Thoracic aorta endothelial cell (primary cell): ENCODE measurements around the gene PPP1R14D. TPM values are rescaled to one million over a fixed set of nuclear protein-coding genes. Genes with fewer than 3 reads are reported as not detected.

ENCODE experiments used
- small RNA-seq: library from RNA; depleted of rRNA; stranded (forward); fragments of <200 nt; gene quantifications from one replicate; pipeline ENCODE3, GENCODE V24; 2012
- total RNA-seq: library from RNA; depleted of rRNA; stranded (reverse); fragments of >200 nt; gene quantifications from 2 replicates; pipeline ENCODE4 v1.2.3, GENCODE V29; 2012

Gene PPP1R14D, protein sequence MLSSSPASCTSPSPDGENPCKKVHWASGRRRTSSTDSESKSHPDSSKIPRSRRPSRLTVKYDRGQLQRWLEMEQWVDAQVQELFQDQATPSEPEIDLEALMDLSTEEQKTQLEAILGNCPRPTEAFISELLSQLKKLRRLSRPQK
- not detected in 2 replicates for total RNA-seq

DNA sequence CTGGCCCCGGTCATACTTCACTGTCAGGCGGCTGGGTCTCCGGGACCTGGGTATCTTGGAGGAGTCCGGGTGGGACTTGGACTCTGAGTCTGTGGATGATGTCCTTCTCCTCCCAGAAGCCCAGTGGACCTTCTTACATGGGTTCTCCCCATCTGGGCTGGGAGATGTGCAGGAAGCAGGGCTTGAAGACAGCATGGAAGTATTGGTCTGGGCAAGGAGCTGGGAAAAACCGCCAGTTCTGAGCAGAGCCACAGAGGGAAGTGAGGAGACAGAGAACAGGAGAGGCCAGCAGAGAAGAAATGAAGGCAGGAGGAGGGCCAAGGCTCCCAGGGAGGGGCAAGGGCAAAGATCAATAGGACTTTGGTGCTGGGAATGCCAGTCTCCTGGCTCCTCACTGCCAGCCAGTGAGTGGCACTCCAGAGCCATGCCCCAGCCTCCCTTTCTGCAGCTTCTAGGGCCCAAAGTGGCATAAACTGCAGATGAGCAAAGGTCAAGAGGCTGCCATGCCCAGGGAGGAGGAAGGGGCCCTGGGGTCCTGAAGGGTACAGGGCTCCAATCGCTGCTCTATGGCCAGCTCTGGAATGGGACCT, at the start of gene PPP1R14D:
TSS of gene PPP1R14D (minus strand) at position 262 of the 590 bp plus-strand sequence. CDS start at position 195, 67 bp downstream.

DNA sequence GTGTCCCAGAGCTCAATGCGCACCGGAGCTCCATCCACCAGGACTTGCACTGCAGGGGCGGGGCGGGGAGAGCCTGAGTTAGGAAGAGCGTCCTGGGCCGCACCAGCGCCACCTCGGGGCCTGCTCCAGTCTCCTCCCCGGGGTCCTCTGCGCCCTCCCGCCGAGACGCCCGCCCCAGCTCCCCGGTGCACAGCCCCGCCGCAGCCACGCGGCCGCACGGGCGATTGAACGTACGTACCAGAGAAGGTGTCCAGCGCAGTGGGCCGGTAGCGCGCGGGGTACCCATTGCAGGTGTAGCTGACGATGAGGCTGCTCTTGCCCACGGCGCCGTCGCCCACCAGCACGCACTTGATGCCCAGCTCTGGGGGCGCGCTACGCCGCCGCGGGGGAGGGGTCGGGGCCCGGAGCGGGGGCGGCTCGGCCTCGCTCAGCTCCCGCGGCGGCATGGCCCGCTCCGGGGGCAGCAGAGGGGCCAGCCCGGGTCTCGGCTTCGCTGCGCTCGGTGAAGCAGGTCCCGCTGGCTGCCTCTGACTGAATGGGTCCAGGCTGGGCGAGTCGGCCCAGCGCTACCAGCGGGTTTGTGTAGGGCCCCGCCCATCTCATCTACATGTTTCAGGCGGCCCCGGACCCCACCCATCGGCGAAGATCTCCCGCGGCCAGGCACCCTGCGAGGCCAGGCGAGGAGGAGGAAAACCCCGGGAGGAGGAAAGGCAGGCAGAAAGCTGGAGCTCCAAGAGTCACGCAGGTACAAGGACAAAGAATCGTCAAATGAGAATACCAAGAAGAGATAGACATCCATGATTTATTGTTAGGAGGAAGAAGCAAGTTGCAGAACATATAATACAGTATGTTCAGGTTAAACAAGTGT, 45.4 kb upstream of the PPP1R14D start, which contains the start of gene RHOV:
TSS of gene RHOV (minus strand) at position 541 of the 868 bp plus-strand sequence. CDS start at position 446, 95 bp downstream.

DNA sequence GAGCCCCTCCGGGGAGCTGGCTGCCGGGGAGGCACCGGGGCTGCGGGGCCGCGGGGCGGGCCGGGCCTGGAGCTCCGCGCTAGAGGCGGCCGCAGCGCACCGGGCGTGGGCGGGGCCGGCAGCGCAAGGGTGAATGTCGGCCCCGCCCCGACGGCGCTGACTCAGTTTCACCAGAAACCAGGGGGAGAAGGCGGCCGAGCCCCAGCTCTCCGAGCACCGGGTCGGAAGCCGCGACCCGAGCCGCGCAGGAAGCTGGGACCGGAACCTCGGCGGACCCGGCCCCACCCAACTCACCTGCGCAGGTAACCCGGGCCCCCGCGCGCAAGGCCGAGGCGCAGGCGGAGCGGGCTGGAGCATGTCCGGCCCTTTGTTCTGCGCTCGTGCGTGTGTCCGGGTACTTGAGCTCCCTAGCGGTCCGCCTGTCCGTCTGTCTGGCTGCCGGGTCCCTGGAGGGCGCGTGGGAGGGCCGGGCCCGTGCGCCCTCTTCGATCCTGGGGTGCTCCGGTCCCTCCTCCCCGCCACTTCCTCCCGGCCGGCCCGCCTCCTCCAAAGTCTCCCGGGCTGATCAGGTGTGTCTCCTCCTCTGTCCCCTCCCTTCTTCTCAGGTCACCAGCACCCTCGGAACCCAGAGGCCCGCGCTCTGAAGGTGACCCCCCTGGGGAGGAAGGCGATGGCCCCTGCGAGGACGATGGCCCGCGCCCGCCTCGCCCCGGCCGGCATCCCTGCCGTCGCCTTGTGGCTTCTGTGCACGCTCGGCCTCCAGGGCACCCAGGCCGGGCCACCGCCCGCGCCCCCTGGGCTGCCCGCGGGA, 15.6 kb upstream of the PPP1R14D start, which contains the start of gene SPINT1:
TSS of gene SPINT1 (plus strand) at position 164 of the 811 bp plus-strand sequence. CDS start at position 671, 507 bp downstream.

DNA sequence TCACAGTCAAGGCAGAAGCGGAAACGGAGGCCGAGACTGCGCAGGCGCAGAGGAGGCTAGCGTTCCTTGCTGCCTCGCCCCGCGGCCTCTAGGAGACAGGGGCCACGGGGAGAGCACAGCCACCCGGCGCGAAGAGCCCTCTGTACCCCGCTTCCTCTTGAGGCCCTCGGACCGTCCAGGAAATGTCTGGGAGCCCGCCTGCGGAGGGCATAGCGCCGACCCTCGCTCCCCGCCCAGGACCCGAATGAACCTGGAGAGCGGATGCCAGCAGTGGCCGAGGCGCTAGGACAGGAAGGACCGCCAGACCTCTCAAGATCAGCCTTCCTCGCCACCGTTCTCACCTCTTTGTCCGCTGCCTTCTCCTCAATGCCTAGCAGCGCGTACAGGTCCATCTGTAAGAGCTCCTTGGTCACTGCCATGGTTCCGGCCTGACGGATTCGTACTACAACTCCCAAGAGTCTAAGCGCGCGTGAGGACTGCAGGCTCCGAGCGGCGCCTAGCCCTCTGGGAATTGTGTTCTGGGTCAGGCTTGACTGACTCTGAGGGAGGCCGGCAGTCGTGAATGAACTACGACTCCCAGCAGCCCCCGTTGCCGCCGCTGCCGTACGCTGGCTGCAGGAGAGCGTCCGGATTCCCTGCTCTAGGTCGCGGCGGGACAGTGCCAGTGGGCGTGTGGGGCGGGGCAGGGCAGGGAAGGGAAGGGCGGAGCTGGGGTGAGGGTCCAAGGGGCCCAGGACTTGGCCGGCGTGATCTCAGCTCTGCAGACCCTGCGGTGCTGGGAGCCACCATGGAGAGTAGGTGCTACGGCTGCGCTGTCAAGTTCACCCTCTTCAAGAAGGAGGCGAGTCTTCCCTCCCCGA, 21.2 kb downstream of the PPP1R14D start, which contains the start of the genes DNAJC17 and ZFYVE19:
TSS of gene DNAJC17 (minus strand) at position 446 of the 860 bp plus-strand sequence. CDS start at position 419, 27 bp downstream.
TSS of gene ZFYVE19 (plus strand) at position 62 of the 860 bp plus-strand sequence. CDS start at position 563, 501 bp downstream.

DNA sequence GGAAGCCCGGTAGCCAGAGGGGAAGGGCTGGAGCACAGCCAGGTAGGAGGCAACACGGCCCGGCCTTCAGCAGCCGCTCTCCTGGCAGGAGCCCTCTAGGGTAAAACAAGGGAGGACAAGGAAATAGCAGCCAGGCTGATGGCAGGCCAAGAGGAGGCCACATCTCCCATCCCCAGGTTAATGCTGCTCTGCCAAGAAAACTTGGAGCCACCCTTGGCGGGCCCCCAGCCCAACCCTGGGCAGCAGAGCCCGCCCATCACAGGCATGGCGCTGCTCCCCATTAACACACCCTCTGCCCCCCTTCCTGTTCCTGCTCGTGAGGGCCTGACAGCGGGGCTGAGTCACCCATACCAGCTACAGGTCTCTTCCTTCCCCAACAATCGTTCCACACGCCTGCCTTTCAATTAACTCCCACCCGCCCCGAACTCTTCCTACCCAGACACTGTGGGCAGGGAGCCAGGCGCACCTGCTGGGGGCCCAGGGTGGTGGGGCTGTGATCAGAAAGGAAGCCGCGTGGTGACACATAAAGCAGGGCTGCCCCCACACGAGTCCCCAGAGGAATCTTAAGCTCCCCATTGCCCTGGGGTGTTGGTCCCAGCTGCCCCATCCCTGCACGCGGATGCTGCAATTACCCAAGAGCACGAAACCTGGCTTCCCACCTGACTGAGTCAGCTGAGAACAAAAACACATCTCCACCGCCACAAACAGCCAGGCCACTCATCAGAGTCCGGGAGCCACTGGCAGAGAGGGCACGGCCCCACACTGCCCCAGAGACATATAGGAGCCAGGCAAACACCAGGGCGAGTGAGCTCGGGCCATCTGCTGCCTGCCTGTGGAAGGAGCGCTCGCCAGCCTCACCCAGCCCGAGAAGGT, 59.0 kb downstream of the PPP1R14D start, which contains the start of gene C15orf62:
TSS of gene C15orf62 (plus strand) at position 707 of the 873 bp plus-strand sequence. CDS start 516 bp downstream, outside the sequence.

Small RNA genes lying within 50 kb of the gene (small RNA-seq; reads per million reads assigned to genes)
- not detected for gene AC025166.1

Other genes with a start within 250 kb of the PPP1R14D start
- 62.6 and 107 TPM in 2 replicates for gene KNL1, start 234.5 kb downstream of the PPP1R14D start, total RNA-seq
- 10.2 and 12.1 TPM in 2 replicates for gene RAD51, start 133.5 kb downstream of the PPP1R14D start, total RNA-seq
- gene RMDN3, start 73.5 kb downstream of the PPP1R14D start, total RNA-seq = 28.3 and 32.8 TPM in 2 replicates
- 4.5 and 7.4 TPM in 2 replicates for gene GCHFR, start 64.6 kb downstream of the PPP1R14D start, total RNA-seq
- 0.40 and 1.0 TPM in 2 replicates for gene C15orf62, start 58.7 kb downstream of the PPP1R14D start, total RNA-seq
- 18.5 and 27.3 TPM in 2 replicates for gene ZFYVE19, start 21.6 kb downstream of the PPP1R14D start, total RNA-seq
- 21.8 and 35.0 TPM in 2 replicates for gene DNAJC17, start 21.2 kb downstream of the PPP1R14D start, total RNA-seq
- gene SPINT1, start 15.3 kb upstream of the PPP1R14D start, total RNA-seq = 0.93 and 1.4 TPM in 2 replicates
- gene RHOV, start 45.5 kb upstream of the PPP1R14D start, total RNA-seq = not detected in 2 replicates
- gene VPS18, start 65.7 kb upstream of the PPP1R14D start, total RNA-seq = 38.8 and 42.5 TPM in 2 replicates
- gene DLL4, start 100.6 kb upstream of the PPP1R14D start, total RNA-seq = 33.8 and 72.7 TPM in 2 replicates
- 3.7 and 5.1 TPM in 2 replicates for gene CHAC1, start 124.8 kb upstream of the PPP1R14D start, total RNA-seq